ENCODE measurements around the gene HUS1. TPM values are rescaled to one million over a fixed set of nuclear protein-coding genes. Genes with fewer than 3 reads are reported as not detected.

The HUS1 gene
- total and polyA plus RNA-seq, 2 of the 13 experiments (the other 11 are each of a cell fraction or from before 2014, with no cell fraction given): 14.8 to 16.9 TPM

DNA sequence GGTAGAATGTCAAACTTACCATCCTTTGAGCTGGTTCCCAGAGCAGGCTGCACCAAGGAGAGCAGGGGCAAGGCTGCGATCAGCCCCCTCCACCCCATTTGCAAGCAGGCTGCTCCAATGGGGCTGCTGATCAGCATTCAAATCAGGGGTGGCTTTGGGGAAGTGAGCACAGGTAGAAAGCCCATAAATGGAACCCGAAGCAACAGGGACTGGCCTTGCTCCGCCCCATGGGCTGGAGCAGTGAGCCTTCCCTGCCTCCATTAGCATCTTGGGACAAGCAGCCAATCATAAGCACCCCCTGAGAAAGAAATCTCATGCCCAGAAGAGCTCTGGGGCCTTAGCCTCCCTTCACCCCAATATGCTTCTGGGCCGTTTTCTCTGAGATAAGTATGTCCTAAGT lies 27.2 kb downstream of the HUS1 start:
- intact Hi-C loops (cut with micrococcal nuclease; ENCODE audit: unreplicated experiment): no loop called here

DNA sequence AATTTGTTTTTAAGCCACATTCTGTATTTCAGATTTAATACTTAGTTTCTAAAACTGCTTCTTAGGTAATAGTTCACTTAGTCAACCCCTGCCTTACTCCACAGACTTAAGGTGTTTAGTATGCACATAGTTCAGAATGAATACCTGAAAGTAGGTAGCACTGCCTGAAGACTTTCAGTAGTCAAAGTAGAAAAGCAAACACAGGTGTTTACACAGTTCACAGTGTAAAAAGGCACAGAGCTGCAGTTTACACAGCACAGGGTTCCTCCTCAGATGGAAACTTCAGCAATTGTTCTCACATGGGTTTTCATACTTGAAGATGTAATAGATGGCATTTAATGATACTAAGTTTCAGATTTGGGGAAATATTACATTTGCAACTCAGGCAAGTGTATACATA lies 28.0 kb downstream of the HUS1 start:
- in situ Hi-C loops (cut with HindIII; ENCODE audit: extremely low pct_ligation_motif_present, low pct_unique_long_range_greater_than_20kb): no loop called here
- intact Hi-C loops (cut with micrococcal nuclease; ENCODE audit: unreplicated experiment): no loop called here
- no peaks in the 10 kb centered on the region for H3K27me3 ChIP-seq (ENCODE audit: control insufficient read depth in 1 of 2, insufficient read depth in 2 of 2, low read length in 2 of 2)
- no peak overlapping the region for H3K4me3 ChIP-seq (replicated peaks in 1 of 3; ENCODE audit: insufficient read depth in 1 of 3, low read depth in 2 of 3, low read length in 3 of 3)
- H3K27ac ChIP-seq (ENCODE audit: extremely low read length, insufficient read depth, low read length): no peak overlapping the region
- H3K79me2 ChIP-seq (ENCODE audit: insufficient read depth, low read length): no peaks in the 10 kb centered on the region
- no peak overlapping the region for H3K9ac ChIP-seq (ENCODE audit: insufficient read depth, low read depth, low read length)
- ChIA-PET POLR2A (interaction anchor here (0.9 to 1.0 kb wide), 2 partner anchors 12 to 137 kb away, joined by 3 read pairs; partner anchors contain the start of gene UPP1), CTCF (ENCODE audit: low intra/inter-chr PET ratio, low total read pairs) (no interaction called here)
- no peaks in the 10 kb centered on the region; a peak in 1 of 5 replicates for H3K36me3 ChIP-seq (replicated peaks in 1 of 2; ENCODE audit: control insufficient read depth in 1 of 2, insufficient read depth in 2 of 2, low read length in 2 of 2)
- no peak overlapping the region for H2AFZ ChIP-seq (ENCODE audit: low read length)
- no peaks in the 10 kb centered on the region for H3K9me3 ChIP-seq (ENCODE audit: low read length)
- peak; percentile 37 for DNase-seq (ENCODE audit: low spot score)
- FAIRE-seq: no peak
- ATAC-seq: peak; percentile 91
- no peak overlapping the region for H3K4me2 ChIP-seq (ENCODE audit: low read depth, low read length)
- BruUV-seq (replicated peaks): no TSS peak
- H4K20me1 ChIP-seq (ENCODE audit: insufficient read depth, low read length): no peaks in the 10 kb centered on the region
- peaks cover 42% of the 10 kb centered on the region for H3K4me1 ChIP-seq (ENCODE audit: insufficient read depth, low read length)
- TF ChIP-seq FOXP1 (IDR thresholded peaks at IDR 0.05): no peak
- TF ChIP-seq FOXP1 (CRISPR knock-in tag; IDR thresholded peaks at IDR 0.05): peak; percentile 69; the same call in 1 of the 2 replicates
- TF ChIP-seq HNF4A (CRISPR knock-in tag; IDR thresholded peaks at IDR 0.05): peak; percentile 37; the same call in 1 of the 2 replicates
- TF ChIP-seq, protein P1, sequence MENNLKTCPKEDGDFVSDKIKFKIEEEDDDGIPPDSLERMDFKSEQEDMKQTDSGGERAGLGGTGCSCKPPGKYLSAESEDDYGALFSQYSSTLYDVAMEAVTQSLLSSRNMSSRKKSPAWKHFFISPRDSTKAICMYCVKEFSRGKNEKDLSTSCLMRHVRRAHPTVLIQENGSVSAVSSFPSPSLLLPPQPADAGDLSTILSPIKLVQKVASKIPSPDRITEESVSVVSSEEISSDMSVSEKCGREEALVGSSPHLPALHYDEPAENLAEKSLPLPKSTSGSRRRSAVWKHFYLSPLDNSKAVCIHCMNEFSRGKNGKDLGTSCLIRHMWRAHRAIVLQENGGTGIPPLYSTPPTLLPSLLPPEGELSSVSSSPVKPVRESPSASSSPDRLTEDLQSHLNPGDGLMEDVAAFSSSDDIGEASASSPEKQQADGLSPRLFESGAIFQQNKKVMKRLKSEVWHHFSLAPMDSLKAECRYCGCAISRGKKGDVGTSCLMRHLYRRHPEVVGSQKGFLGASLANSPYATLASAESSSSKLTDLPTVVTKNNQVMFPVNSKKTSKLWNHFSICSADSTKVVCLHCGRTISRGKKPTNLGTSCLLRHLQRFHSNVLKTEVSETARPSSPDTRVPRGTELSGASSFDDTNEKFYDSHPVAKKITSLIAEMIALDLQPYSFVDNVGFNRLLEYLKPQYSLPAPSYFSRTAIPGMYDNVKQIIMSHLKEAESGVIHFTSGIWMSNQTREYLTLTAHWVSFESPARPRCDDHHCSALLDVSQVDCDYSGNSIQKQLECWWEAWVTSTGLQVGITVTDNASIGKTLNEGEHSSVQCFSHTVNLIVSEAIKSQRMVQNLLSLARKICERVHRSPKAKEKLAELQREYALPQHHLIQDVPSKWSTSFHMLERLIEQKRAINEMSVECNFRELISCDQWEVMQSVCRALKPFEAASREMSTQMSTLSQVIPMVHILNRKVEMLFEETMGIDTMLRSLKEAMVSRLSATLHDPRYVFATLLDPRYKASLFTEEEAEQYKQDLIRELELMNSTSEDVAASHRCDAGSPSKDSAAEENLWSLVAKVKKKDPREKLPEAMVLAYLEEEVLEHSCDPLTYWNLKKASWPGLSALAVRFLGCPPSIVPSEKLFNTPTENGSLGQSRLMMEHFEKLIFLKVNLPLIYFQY (CRISPR knock-in tag; IDR thresholded peaks at IDR 0.05; ENCODE audit: borderline replicate concordance): no peak
- no peak for TF ChIP-seq ZNF703 (CRISPR knock-in tag; IDR thresholded peaks at IDR 0.05; ENCODE audit: borderline replicate concordance)
- TF ChIP-seq ISL2 (CRISPR knock-in tag; IDR thresholded peaks at IDR 0.05): 0 out of 2 replicates have a peak, but pooled peaks have one; percentile 24
- peak; percentile 78 for TF ChIP-seq PPARG (CRISPR knock-in tag; conservative IDR thresholded peaks at IDR 0.05)
- no peak for TF ChIP-seq ATRX (CRISPR knock-in tag; IDR thresholded peaks at IDR 0.05; ENCODE audit: borderline replicate concordance)
- TF ChIP-seq, protein P2, sequence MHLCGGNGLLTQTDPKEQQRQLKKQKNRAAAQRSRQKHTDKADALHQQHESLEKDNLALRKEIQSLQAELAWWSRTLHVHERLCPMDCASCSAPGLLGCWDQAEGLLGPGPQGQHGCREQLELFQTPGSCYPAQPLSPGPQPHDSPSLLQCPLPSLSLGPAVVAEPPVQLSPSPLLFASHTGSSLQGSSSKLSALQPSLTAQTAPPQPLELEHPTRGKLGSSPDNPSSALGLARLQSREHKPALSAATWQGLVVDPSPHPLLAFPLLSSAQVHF (CRISPR knock-in tag; IDR thresholded peaks at IDR 0.05): no peak
- TF ChIP-seq NR2C2 (CRISPR knock-in tag; IDR thresholded peaks at IDR 0.05; ENCODE audit: borderline replicate concordance): no peak

More for the DNA sequence above, 27.2 kb downstream of the HUS1 start:
- no peak overlapping the region for H3K4me2 ChIP-seq (ENCODE audit: low read depth, low read length)
- FAIRE-seq (no peak), ATAC-seq (no peak), DNase-seq (ENCODE audit: low spot score) (no peak)
- H3K9me3 ChIP-seq (ENCODE audit: low read length): no peaks in the 10 kb centered on the region
- H3K79me2 ChIP-seq (ENCODE audit: insufficient read depth, low read length): no peaks in the 10 kb centered on the region
- H3K27me3 ChIP-seq (ENCODE audit: control insufficient read depth in 1 of 2, insufficient read depth in 2 of 2, low read length in 2 of 2): no peaks in the 10 kb centered on the region
- no TSS peak for BruUV-seq (replicated peaks)
- POLR2A ChIA-PET: interaction anchor here (0.9 kb wide), 1 partner anchor 136 kb away, joined by 3 read pairs; the partner anchor contains the start of gene UPP1
- H3K4me3 ChIP-seq (replicated peaks in 1 of 3; ENCODE audit: insufficient read depth in 1 of 3, low read depth in 2 of 3, low read length in 3 of 3): no peak overlapping the region
- CTCF ChIA-PET (ENCODE audit: low intra/inter-chr PET ratio, low total read pairs): no interaction called here
- peaks cover 42% of the 10 kb centered on the region for H3K4me1 ChIP-seq (ENCODE audit: insufficient read depth, low read length)
- H2AFZ ChIP-seq (ENCODE audit: low read length): no peak overlapping the region
- no peaks in the 10 kb centered on the region; a peak in 1 of 5 replicates for H3K36me3 ChIP-seq (replicated peaks in 1 of 2; ENCODE audit: control insufficient read depth in 1 of 2, insufficient read depth in 2 of 2, low read length in 2 of 2)
- no peak overlapping the region for H3K9ac ChIP-seq (ENCODE audit: insufficient read depth, low read depth, low read length)
- no peaks in the 10 kb centered on the region for H4K20me1 ChIP-seq (ENCODE audit: insufficient read depth, low read length)
- no peak for TF ChIP-seq NFKBIZ (CRISPR knock-in tag; IDR thresholded peaks at IDR 0.05)
- TF ChIP-seq SNAI1 (CRISPR knock-in tag; IDR thresholded peaks at IDR 0.05; ENCODE audit: borderline replicate concordance): no peak
- no peak for TF ChIP-seq ZNF775 (CRISPR knock-in tag; IDR thresholded peaks at IDR 0.05; ENCODE audit: borderline replicate concordance)
- TF ChIP-seq ASH2L (IDR thresholded peaks at IDR 0.05; ENCODE audit: insufficient read length, low read depth, low read length): no peak
- TF ChIP-seq TOE1 (CRISPR knock-in tag; IDR thresholded peaks at IDR 0.05): no peak
- TF ChIP-seq ZNF614 (CRISPR knock-in tag; IDR thresholded peaks at IDR 0.05; ENCODE audit: borderline replicate concordance): no peak
- TF ChIP-seq ARHGAP35 (CRISPR knock-in tag; IDR thresholded peaks at IDR 0.05; ENCODE audit: borderline replicate concordance): no peak
- in situ Hi-C loops (cut with HindIII; ENCODE audit: extremely low pct_ligation_motif_present, low pct_unique_long_range_greater_than_20kb): no loop called here
- H3K27ac ChIP-seq (ENCODE audit: extremely low read length, insufficient read depth, low read length): no peak overlapping the region
- 86% methylated on average over 4 of the region's 4 CpGs for WGBS (ENCODE audit: low lambda C conversion rate)
